ENCODE results near the gene METTL3.

DNA sequence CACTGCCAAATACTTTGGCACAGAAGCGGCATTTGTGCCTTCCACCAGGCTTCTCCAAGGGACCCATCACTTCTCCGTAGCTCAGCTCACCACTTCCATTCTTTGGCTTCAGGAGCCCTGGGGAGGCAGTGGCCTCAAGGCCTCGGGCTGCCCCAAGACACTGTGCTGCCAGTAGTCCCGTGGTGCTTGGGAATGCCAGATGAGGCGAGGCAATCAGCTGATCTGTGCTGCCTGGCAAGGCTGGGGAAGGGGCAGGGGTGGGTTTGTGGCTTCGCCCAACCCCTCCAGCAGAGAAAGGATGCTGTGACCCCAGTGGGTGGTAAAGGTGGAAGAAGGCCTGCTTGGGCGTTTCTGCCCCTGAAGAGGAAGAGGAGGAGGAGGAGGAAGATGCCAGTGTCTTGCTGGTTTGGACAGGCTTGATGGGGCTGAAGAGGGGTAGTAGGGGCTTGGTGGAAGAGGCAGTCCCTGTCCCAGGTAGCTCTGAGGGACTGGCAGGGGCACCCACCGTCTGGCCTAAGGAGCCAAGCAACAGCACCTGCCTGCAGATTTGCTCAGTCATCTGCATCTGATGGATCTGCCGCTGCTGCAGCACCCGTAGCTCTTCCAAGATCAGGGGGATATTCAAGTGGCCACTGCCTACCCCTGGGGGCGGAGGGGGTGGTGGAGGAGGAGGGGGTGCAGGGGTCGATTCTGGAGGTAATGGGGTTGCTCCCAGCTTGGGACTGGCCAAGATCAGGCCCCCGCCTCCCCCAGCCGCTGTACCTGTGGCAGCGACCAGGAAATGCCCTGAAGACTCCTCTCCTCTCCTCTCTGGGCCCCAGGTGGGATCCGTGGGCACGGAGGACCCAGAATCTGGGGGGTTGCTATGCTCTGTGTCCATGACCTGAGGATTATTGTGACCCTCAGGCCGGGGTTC, 13.7 kb upstream of the METTL3 start:
- no peak for TF ChIP-seq EZH2 (IDR thresholded peaks at IDR 0.05; ENCODE audit: borderline replicate concordance, low read length)
- TF ChIP-seq CTCF (conservative IDR thresholded peaks at IDR 0.05 in 1 of 2, IDR thresholded peaks at IDR 0.05 in 1 of 2; ENCODE audit: extremely low read depth in 1 of 2, insufficient read depth in 1 of 2, low read depth in 1 of 2, low read length in 2 of 2): no peak
